Mucosa of descending colon (tissue), 3 donors: Measurements from ENCODE around the gene TPM1. TPM values are rescaled to one million over a fixed set of nuclear protein-coding genes. Genes with fewer than 3 reads are reported as not detected.

Experiments used
- ATAC-seq: fragments of 200-7000 bp; cut with Tn5 transposase; one replicate; pipeline ENCODE4 v1.9.1; 2020; ENCODE audit warnings: mild to moderate bottlenecking, moderate library complexity
- DNase-seq, 3 donors: peaks; one replicate each; pipeline ENCODE4 v3.0.0-alpha.2; 2020
- H3K36me3 ChIP-seq: fragments of 200-600 bp; one replicate; pipeline ENCODE4 v1.8.0; 2021; ENCODE audit warnings: low read depth, mild to moderate bottlenecking
- H3K4me1 ChIP-seq: fragments of 200-600 bp; one replicate; pipeline ENCODE4 v1.8.0; 2021; ENCODE audit warnings: low read depth, mild to moderate bottlenecking
- H3K4me3 ChIP-seq: fragments of 200-600 bp; one replicate; pipeline ENCODE4 v1.8.0; 2021; ENCODE audit warnings: mild to moderate bottlenecking
- H3K9me3 ChIP-seq: fragments of 200-600 bp; one replicate; pipeline ENCODE4 v1.8.0; 2021; ENCODE audit warnings: mild to moderate bottlenecking
- intact Hi-C, 2 donors: fragments of 100-400 bp; cut with DNase I in 1 of 2; cut with micrococcal nuclease in 1 of 2; formaldehyde crosslinking; loops; one replicate each; pipeline versions ENCODE4 v1.11.0 to v1.11.1; 2022; cut with DNase I, micrococcal nuclease
- total RNA-seq, 3 donors: library from RNA; stranded (reverse); fragmentation: NEBNext Ultra II Directional in 2 of 3; extraction: Animal tissue kit (Norgen Biotek cat#: 25700) in 2 of 3; gene quantifications; one replicate each; pipeline versions ENCODE4 v1.2.1 to v1.2.4, GENCODE V29; 2021 to 2023
- TF ChIP-seq, protein P1 (sequence below): fragments of 200-600 bp; IDR thresholded peaks from one replicate; pipeline ENCODE4 v1.8.0; 2022; ENCODE audit warnings: antibody characterized with exemption, mild to moderate bottlenecking
- donor health status: DM: no; HTN: no; CAD: no; lungs with moderate emphysema.
- donor health status: DM: no; HTN: no; CAD: no.
- donor health status: DM: no; HTN: yes; CAD: no.

Gene TPM1
- total RNA-seq, 3 donors from 2014 or later: 613 to 1,704 (median 696) TPM

DNA sequence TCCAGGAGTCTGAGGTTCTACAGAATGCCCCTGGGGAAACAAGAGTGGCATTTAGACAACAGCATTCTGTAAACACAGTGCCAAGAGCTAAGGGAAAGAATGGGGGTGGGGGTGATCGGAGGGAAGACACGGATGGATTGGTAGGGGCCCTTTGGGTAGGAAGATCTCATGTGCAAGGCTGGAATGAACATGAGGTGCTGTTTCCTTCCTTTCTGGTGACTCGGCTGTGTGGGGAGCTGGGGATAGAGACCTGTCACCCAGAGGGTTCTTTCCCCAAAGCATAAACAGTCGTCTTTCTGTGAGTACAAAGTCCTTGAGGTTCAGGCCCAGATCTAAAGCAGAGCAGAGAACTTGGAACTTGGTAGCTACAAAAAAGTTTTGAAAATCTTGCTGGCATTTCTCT, 11.7 kb downstream of the TPM1 start:
- H3K9me3 ChIP-seq: no peaks in the 10 kb centered on the region
- TF ChIP-seq, protein P1, sequence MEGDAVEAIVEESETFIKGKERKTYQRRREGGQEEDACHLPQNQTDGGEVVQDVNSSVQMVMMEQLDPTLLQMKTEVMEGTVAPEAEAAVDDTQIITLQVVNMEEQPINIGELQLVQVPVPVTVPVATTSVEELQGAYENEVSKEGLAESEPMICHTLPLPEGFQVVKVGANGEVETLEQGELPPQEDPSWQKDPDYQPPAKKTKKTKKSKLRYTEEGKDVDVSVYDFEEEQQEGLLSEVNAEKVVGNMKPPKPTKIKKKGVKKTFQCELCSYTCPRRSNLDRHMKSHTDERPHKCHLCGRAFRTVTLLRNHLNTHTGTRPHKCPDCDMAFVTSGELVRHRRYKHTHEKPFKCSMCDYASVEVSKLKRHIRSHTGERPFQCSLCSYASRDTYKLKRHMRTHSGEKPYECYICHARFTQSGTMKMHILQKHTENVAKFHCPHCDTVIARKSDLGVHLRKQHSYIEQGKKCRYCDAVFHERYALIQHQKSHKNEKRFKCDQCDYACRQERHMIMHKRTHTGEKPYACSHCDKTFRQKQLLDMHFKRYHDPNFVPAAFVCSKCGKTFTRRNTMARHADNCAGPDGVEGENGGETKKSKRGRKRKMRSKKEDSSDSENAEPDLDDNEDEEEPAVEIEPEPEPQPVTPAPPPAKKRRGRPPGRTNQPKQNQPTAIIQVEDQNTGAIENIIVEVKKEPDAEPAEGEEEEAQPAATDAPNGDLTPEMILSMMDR: no peak
- peaks cover 59% of the 10 kb centered on the region for H3K4me1 ChIP-seq
- ATAC-seq (peak; percentile 19), DNase-seq (no peak)
- intact Hi-C loops: no loop called here
- H3K36me3 ChIP-seq: peaks cover 9% of the 10 kb centered on the region
- H3K4me3 ChIP-seq: no peak overlapping the region

DNA sequence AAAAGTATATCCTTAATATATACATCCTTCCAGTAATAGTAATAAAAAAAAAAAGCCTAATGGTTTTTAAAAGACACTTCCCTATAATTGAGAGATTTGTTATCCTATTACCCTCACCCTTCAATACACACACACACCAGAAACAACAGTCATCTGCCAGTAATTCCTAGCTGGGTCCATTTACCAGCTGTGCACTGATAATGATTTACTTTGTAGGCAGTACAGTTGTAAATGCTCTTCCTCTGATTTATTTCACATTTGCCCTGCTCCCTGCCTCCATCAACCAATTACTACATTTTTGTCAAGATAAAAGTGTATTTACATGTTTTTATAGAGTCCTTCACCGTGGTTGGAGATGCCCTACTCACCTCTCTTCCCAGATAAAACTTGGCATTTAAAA, 12.4 kb downstream of the TPM1 start:
- no peak for DNase-seq
- no peaks in the 10 kb centered on the region for H3K9me3 ChIP-seq
- intact Hi-C loops: no loop called here
- peaks cover 58% of the 10 kb centered on the region for H3K4me1 ChIP-seq
- peak; percentile 57 for ATAC-seq
- peaks cover 9% of the 10 kb centered on the region for H3K36me3 ChIP-seq
- H3K4me3 ChIP-seq: no peak overlapping the region
- TF ChIP-seq, protein P1: no peak

DNA sequence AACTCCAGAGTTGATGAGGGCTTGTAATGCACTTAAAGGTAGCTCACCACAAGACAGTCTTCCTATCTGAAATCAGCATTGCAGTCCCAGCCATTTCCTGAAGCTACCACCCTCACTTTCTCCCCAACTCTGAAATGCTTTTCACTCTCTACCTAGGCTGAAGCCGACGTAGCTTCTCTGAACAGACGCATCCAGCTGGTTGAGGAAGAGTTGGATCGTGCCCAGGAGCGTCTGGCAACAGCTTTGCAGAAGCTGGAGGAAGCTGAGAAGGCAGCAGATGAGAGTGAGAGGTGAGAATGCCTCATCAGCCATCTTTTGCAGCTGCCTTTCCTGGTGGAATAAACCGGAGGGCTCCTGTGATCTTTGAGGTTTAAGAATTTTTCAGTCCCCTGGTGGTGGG, 14.3 kb downstream of the TPM1 start:
- ATAC-seq (no peak), DNase-seq (peak in 1 of 3 donors; percentile 53)
- H3K4me1 ChIP-seq: peaks cover 44% of the 10 kb centered on the region
- H3K9me3 ChIP-seq: no peaks in the 10 kb centered on the region
- peaks cover 9% of the 10 kb centered on the region for H3K36me3 ChIP-seq
- intact Hi-C loops: no loop called here
- H3K4me3 ChIP-seq: no peak overlapping the region
- TF ChIP-seq, protein P1: no peak

DNA sequence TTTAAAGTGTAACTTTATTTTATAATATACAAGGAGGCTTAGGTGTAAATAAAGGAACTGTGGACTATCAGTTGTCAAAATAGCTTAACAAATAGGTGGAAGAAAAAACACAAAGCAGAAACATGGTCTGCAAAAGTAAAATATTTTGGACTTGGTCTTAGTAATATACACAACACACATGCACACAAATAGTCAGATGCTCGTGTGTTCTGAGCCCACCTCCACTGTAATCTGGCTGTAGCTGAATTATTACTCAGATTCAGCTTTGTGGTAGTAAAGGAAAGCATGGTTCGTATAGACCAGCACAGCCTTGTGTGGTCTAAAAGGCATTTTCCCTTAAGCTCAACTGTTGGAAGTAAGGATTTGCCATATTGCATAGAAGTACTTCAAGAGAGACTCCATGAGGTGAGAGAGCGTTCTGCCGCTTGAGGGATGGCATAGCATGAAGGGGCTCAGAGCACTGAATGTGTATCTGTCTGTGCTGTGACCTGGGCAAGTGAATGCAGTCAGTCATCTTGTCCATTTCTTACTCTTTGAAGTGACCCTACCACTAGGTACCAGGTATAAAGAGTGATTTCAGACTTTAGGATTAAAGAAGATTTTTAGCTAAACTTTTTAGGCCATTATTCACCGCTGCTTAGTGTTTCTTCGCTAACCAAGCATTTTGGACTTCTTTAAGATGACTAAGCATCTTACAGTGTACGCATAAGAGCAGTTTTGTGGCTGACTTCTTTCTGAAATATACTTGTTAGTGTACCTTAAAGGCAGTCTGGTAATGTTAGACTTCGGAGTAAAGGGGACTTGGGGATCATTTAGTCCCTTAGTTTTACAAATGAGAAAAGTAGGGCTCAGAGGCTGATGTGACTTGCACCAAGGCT, 15.2 kb downstream of the TPM1 start:
- TF ChIP-seq, protein P1: no peak
- no peak for ATAC-seq
- H3K36me3 ChIP-seq: peaks cover 9% of the 10 kb centered on the region
- intact Hi-C loops: no loop called here
- H3K9me3 ChIP-seq: no peaks in the 10 kb centered on the region
- peaks cover 35% of the 10 kb centered on the region for H3K4me1 ChIP-seq
- no peak overlapping the region for H3K4me3 ChIP-seq
- DNase-seq: no peak

DNA sequence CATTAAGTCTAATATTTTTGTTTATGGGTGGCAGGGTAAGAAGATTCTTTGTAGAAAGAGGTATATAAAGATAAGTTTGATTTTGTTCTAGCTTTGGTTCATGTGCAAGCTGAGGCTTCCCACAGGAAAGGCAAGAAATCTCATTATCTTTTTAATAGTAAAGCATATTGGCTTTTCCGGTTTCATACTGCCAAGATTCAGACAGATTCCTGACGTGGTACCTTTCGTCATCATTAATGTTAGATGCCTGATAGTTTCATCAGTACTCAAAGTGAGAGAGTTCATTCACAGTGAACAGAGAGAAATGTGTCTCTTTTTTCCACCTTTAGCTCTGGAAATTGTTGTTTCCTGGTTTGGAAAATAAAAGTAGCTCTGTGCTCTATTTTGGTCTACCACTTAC, 16.5 kb downstream of the TPM1 start:
- H3K36me3 ChIP-seq: peaks cover 9% of the 10 kb centered on the region
- TF ChIP-seq, protein P1: no peak
- intact Hi-C loops: no loop called here
- DNase-seq (no peak), ATAC-seq (no peak)
- H3K9me3 ChIP-seq: no peaks in the 10 kb centered on the region
- H3K4me3 ChIP-seq: no peak overlapping the region
- peaks cover 21% of the 10 kb centered on the region for H3K4me1 ChIP-seq
